Activated naive CD8-positive, alpha-beta T cell treated with anti-CD3 and anti-CD28 coated beads for 36 hours (primary cell): ENCODE results near the gene TBXAS1. TPM values are rescaled to one million over a fixed set of nuclear protein-coding genes. Genes with fewer than 3 reads are reported as not detected.

Experiments
- DNase-seq: peaks from one replicate; pipeline ENCODE4 v3.0.0; 2021
- H3K27ac Mint-ChIP-seq: one replicate; pipeline ENCODE4 v1.8.0; 2022; ENCODE audit warnings: mild to moderate bottlenecking, moderate library complexity, mixed read lengths
- H3K27me3 Mint-ChIP-seq: one replicate; pipeline ENCODE4 v1.8.0; 2022; ENCODE audit warnings: mild to moderate bottlenecking, mixed read lengths
- H3K36me3 Mint-ChIP-seq: one replicate; pipeline ENCODE4 v1.8.0; 2021; ENCODE audit warnings: mild to moderate bottlenecking, mixed read lengths
- H3K4me1 Mint-ChIP-seq: one replicate; pipeline ENCODE4 v1.8.0; 2021; ENCODE audit warnings: mixed read lengths
- H3K4me3 Mint-ChIP-seq: one replicate; pipeline ENCODE4 v1.8.0; 2022; ENCODE audit warnings: mild to moderate bottlenecking, moderate library complexity, mixed read lengths
- H3K9me3 Mint-ChIP-seq: one replicate; pipeline ENCODE4 v1.8.0; 2022; ENCODE audit warnings: mixed read lengths
- total RNA-seq, 2 experiments: library from RNA; stranded (reverse); gene quantifications; one replicate each; pipeline ENCODE4 v1.2.3, GENCODE V29; 2021

TBXAS1 gene
- total RNA-seq, 2 experiments from 2014 or later: 1.5 to 1.8 TPM

DNA sequence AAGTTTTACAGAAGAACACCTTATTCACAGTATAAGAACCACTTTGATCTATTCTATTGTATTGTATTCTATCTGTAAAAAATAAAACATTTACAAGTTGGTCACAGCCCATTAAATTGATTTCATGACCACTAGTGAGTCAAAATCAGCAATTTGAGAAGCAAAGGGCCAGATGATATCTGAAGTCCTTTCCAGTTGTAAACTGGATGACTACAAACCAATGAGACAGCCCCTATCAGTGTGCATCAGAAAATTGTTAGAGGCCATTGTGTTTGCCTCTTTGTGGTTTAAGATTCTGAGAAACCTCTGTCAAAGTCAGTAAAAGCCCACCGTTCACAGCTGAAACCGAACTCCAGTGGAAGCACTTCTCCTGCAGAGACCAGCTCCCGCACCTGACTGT is 54.8 kb downstream of the TBXAS1 start:
- Mint-ChIP-seq H3K9me3 (peaks cover 2% of the 10 kb centered on the region), H3K27me3 (no peaks in the 10 kb centered on the region), H3K4me1 (peaks cover 9% of the 10 kb centered on the region), H3K36me3 (no peaks in the 10 kb centered on the region), H3K27ac (no peak overlapping the region), H3K4me3 (no peak overlapping the region)
- no peak for DNase-seq

- Mint-ChIP-seq H3K27me3 (no peaks in the 10 kb centered on the region), H3K9me3 (peaks cover 4% of the 10 kb centered on the region), H3K36me3 (no peaks in the 10 kb centered on the region), H3K4me1 (peaks cover 9% of the 10 kb centered on the region), H3K27ac (no peak overlapping the region), H3K4me3 (no peak overlapping the region)
- no peak for DNase-seq
Measured at GRCh38 chr7:139884441-139884840, 55.4 kb downstream of the TBXAS1 start.

DNA sequence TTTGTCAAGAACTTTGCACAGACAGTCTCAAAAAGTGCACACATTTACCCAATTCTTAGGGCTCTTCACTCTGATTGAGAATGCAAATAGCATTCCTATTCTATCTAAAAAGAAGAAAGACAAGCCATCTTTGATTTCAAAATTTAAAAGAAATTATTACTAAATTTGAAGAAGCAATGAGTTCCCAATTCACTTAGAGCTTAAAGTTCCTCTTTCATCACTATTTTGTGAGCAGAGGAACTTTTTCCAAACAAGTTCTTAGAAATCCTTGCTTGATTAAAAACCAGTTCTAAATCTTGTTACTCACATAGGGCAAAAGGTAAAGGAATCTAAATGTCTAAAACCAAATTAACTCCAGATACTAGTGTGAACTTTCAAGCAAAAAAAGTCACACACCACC is 56.4 kb downstream of the TBXAS1 start:
- peaks cover 9% of the 10 kb centered on the region for H3K4me1 Mint-ChIP-seq
- no peak for DNase-seq
- H3K4me3 Mint-ChIP-seq: no peak overlapping the region
- H3K9me3 Mint-ChIP-seq: peaks cover 4% of the 10 kb centered on the region
- no peaks in the 10 kb centered on the region for H3K27me3 Mint-ChIP-seq
- H3K27ac Mint-ChIP-seq: no peak overlapping the region
- H3K36me3 Mint-ChIP-seq: no peaks in the 10 kb centered on the region

GRCh38 chr7:139886206-139886605 is 57.1 kb downstream of the TBXAS1 start:
- Mint-ChIP-seq H3K27ac (no peak overlapping the region), H3K4me1 (peaks cover 9% of the 10 kb centered on the region), H3K36me3 (no peaks in the 10 kb centered on the region), H3K4me3 (no peak overlapping the region), H3K9me3 (peaks cover 4% of the 10 kb centered on the region), H3K27me3 (no peaks in the 10 kb centered on the region)
- DNase-seq: no peak

DNA sequence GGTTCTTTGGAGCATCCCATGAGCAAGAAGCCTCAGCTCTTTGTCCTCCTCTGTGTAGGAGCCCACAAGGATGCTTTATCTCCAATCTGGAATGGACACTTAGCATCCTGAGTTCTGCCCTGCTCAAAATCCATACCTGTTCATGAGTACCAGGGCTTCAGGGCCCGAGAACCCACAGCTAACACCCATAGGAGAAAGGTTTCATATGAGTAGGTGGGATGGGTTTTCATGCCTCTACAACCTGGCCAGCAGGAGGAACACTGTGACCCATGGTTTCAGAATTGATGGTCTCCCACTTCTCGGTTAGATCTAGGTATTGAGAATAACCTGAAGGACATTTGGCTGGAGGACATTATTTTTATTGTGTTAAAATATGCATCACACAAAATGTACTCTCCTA is 57.8 kb downstream of the TBXAS1 start:
- no peak for DNase-seq
- no peaks in the 10 kb centered on the region for H3K27me3 Mint-ChIP-seq
- H3K4me1 Mint-ChIP-seq: peaks cover 9% of the 10 kb centered on the region
- H3K4me3 Mint-ChIP-seq: no peak overlapping the region
- peaks cover 4% of the 10 kb centered on the region for H3K9me3 Mint-ChIP-seq
- no peaks in the 10 kb centered on the region for H3K36me3 Mint-ChIP-seq
- H3K27ac Mint-ChIP-seq: no peak overlapping the region

- no peak for DNase-seq
- H3K9me3 Mint-ChIP-seq: peaks cover 4% of the 10 kb centered on the region
- H3K27me3 Mint-ChIP-seq: no peaks in the 10 kb centered on the region
- peaks cover 9% of the 10 kb centered on the region for H3K4me1 Mint-ChIP-seq
- H3K36me3 Mint-ChIP-seq: no peaks in the 10 kb centered on the region
- no peak overlapping the region for H3K27ac Mint-ChIP-seq
- no peak overlapping the region for H3K4me3 Mint-ChIP-seq
Measured at GRCh38 chr7:139887992-139888481, 59.0 kb downstream of the TBXAS1 start.

DNA sequence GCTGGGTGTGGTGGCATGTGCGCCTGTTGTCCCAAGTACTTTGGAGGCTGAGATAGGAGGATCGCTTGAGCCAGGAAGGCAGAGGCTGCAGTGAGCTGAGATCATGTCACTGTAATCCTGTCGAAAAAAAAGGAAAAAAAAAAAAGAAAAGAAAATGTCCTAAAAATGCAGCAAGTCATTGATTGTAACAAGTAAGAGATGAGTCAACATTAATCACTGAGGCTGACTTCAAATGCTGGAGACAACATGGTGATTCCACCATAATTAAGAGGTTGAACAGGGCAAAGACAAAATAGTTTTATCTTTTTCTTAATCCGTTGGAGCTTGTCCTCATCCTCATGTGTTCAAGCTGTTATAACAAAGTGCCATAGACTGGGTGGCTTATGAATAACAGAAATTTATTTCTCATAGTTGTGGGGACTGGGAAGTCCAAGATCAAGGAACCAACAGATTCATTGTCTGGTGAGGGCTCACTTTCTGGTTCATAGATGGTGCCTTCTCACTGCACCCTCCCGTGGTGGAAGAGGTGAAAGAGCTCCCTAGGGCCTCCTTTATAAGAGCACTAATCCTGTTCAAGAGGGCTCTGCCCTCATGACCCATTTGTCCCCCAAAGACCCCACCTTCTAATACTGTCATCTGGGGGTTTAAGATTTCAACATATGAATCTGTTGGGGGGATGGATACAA is 60.3 kb downstream of the TBXAS1 start:
- Mint-ChIP-seq H3K4me1 (peaks cover 9% of the 10 kb centered on the region), H3K36me3 (no peaks in the 10 kb centered on the region), H3K27ac (no peak overlapping the region), H3K4me3 (no peak overlapping the region), H3K9me3 (peaks cover 4% of the 10 kb centered on the region), H3K27me3 (no peaks in the 10 kb centered on the region)
- DNase-seq: no peak

- no peak overlapping the region for H3K4me3 Mint-ChIP-seq
- H3K36me3 Mint-ChIP-seq: no peaks in the 10 kb centered on the region
- no peaks in the 10 kb centered on the region for H3K27me3 Mint-ChIP-seq
- no peak for DNase-seq
- H3K4me1 Mint-ChIP-seq: no peaks in the 10 kb centered on the region
- no peak overlapping the region for H3K27ac Mint-ChIP-seq
- H3K9me3 Mint-ChIP-seq: peaks cover 1% of the 10 kb centered on the region
Measured at GRCh38 chr7:139893461-139893860, 64.4 kb downstream of the TBXAS1 start.

DNA sequence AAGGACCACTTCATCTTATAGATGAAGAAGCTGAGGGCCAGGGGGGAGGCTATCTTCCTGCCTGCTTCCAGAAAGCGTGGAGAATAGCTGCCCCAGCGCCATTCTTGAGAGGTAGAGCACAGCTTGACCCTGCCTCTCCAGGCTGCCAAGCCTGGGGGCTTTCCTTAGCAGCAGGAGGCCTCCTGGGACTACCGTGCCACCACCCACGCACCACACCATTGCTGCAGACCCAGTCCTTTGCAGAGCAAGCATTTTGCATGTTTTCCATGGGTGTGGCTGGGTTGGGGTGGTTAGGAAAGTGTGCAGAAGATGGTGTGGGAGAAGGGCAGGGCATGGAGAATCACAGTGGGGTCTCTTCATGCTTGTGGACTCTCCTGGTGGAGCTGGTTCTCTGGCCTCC is 64.9 kb downstream of the TBXAS1 start:
- Mint-ChIP-seq H3K27ac (no peak overlapping the region), H3K4me3 (no peak overlapping the region), H3K9me3 (peaks cover 1% of the 10 kb centered on the region), H3K4me1 (no peaks in the 10 kb centered on the region), H3K36me3 (no peaks in the 10 kb centered on the region), H3K27me3 (no peaks in the 10 kb centered on the region)
- no peak for DNase-seq

DNA sequence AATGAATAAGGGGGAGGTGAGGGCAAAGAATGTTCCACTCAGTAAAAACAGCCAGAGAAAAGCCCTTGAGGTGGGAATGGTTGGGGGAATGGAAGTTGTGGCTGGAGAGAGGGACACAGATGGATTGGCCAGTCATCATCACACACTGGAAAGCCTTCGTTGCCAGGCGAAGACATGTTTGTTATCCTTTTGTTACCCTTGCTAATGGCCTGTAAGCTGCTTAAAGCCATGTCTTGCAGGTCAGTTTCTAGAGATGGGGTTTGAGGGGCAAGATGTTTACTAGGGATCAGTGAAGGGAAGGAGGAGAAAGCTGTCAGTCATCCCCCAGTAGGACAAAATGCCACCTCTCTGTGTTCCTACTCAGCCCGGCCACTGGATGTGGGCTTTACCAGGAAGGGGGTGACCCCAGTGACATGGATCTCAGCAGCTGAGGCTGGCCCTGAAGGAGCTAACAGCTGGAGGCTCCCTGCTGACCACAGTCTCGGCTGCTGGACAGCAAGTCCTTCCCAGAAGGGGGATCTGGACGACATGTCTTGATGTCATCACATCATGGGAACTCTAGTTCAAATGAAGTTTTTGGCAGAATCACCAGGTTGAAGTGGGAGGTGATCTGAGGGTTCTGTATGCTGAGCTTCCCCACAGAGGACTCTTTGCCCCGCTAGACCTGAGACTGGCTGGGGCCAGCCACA is 66.2 kb downstream of the TBXAS1 start:
- DNase-seq: no peak
- no peak overlapping the region for H3K4me3 Mint-ChIP-seq
- no peaks in the 10 kb centered on the region for H3K9me3 Mint-ChIP-seq
- H3K27ac Mint-ChIP-seq: no peak overlapping the region
- no peaks in the 10 kb centered on the region for H3K36me3 Mint-ChIP-seq
- H3K4me1 Mint-ChIP-seq: no peaks in the 10 kb centered on the region
- H3K27me3 Mint-ChIP-seq: no peaks in the 10 kb centered on the region

DNA sequence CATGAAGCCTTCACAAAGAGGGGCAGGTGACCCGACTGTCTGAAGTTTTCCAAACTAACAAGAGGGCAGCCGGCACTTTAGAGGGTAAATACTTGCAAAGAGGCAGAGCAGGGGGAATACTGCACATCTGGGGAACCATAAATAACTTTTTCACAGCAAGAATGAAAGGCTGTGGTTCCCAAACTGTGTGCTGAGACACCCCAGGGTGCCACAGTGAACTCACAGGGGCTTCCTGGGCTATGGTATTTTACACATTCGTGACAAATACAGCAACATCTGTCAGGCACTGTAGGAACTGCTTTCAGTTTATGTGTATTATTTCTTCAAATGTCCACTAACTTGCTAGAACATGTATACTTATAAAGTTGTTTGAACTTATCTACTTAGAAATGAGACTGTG is 67.2 kb downstream of the TBXAS1 start:
- DNase-seq: no peak
- H3K9me3 Mint-ChIP-seq: no peaks in the 10 kb centered on the region
- H3K27ac Mint-ChIP-seq: no peak overlapping the region
- H3K4me3 Mint-ChIP-seq: no peak overlapping the region
- no peaks in the 10 kb centered on the region for H3K4me1 Mint-ChIP-seq
- H3K36me3 Mint-ChIP-seq: no peaks in the 10 kb centered on the region
- no peaks in the 10 kb centered on the region for H3K27me3 Mint-ChIP-seq

GRCh38 chr7:139896831-139897230 is 67.8 kb downstream of the TBXAS1 start:
- DNase-seq: no peak
- H3K9me3 Mint-ChIP-seq: no peaks in the 10 kb centered on the region
- no peak overlapping the region for H3K27ac Mint-ChIP-seq
- no peak overlapping the region for H3K4me3 Mint-ChIP-seq
- no peaks in the 10 kb centered on the region for H3K36me3 Mint-ChIP-seq
- H3K27me3 Mint-ChIP-seq: no peaks in the 10 kb centered on the region
- H3K4me1 Mint-ChIP-seq: no peaks in the 10 kb centered on the region

DNA sequence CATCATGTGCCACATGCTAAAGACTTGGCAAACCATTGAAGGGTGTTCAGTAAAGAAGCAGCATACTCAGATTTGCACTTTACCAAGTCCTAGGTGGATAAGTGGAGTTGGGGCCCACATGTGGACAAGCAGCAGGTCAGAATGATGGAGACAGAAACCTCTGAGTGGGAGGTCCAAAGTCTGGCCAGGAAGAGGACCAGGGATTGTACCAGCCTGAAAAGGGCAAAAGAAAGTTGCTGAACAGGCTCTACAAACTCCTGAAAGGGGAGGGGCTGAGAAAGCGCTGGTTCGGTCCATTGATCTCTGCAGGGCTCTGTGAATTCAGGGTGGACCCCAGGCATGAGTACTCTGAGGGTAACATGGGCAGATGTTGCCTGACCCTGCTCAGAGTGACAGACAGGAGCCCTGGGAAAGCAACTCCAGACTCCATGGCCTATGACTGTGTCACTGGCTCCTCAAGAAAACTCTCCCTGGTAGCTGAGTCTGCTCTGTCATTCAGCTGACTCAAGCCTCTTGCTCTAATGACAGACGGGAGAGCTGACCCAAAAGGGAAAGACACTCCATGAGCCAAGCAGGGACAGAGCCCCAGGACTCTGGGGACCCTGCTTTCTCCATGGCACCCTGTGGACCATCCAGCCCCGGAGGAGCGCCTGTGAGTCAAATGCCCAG is 68.5 kb downstream of the TBXAS1 start:
- H3K36me3 Mint-ChIP-seq: no peaks in the 10 kb centered on the region
- H3K4me3 Mint-ChIP-seq: no peak overlapping the region
- no peaks in the 10 kb centered on the region for H3K27me3 Mint-ChIP-seq
- peaks cover 2% of the 10 kb centered on the region for H3K9me3 Mint-ChIP-seq
- H3K4me1 Mint-ChIP-seq: no peaks in the 10 kb centered on the region
- no peak for DNase-seq
- no peak overlapping the region for H3K27ac Mint-ChIP-seq

- no peak overlapping the region for H3K4me3 Mint-ChIP-seq
Measured at GRCh38 chr7:139898483-139898882, 69.4 kb downstream of the TBXAS1 start.

DNA sequence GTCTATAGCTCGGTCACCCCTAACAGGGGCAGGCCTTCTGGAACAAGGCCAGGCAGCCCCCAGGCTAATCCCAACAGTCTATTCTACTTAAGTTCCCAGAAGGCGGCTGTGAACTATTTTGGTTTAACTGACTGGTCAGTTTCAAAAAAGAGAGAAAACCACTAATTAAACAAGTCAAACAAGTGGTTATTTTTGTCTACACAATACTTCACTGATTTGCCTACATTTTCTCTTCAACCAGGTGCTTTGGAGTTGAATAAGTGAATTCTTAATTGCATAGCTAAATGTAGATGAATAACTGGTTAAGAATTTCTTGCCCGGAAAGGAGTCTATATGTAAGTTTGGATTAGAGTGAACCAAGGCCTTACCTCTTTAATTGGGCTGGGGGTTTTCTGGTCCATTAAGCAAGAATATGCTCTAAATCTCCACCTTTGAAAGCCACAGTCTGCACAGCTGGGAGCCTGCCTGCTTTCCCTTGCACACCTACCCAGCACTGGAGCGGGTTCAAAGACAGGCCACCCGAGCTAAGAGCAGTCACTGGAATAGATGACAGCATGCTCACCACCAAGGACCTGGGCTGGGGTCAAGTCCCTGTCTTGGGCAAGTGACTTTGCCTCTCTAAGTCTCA is 70.4 kb downstream of the TBXAS1 start:
- Mint-ChIP-seq H3K9me3 (peaks cover 14% of the 10 kb centered on the region), H3K27ac (no peak overlapping the region), H3K4me1 (no peaks in the 10 kb centered on the region), H3K4me3 (no peak overlapping the region), H3K36me3 (no peaks in the 10 kb centered on the region), H3K27me3 (no peaks in the 10 kb centered on the region)
- DNase-seq: no peak

More at GRCh38 chr7:139898483-139898882, 69.4 kb downstream of the TBXAS1 start:
- Mint-ChIP-seq H3K9me3 (peaks cover 10% of the 10 kb centered on the region), H3K27me3 (no peaks in the 10 kb centered on the region), H3K36me3 (no peaks in the 10 kb centered on the region), H3K4me1 (no peaks in the 10 kb centered on the region), H3K27ac (no peak overlapping the region)
- DNase-seq: no peak
